Endodermal cell (in vitro differentiated cells): ENCODE results near the gene KPRP. TPM values are rescaled to one million over a fixed set of nuclear protein-coding genes. Genes with fewer than 3 reads are reported as not detected.

Experiments
- DNase-seq: peaks from one replicate; pipeline ENCODE4 v3.0.0-alpha.2; 2017
- H3K27ac ChIP-seq: 2 replicates; pipeline ENCODE4 v1.5.1; 2013; ENCODE audit warnings: mild to moderate bottlenecking, low read depth, low read length, moderate library complexity
- H3K27me3 ChIP-seq: 2 replicates; pipeline ENCODE4 v1.6.1; 2013; ENCODE audit warnings: mild to moderate bottlenecking, low read length, moderate library complexity; ENCODE audit not compliant: insufficient read depth, control insufficient read depth, poor library complexity, severe bottlenecking
- H3K36me3 ChIP-seq: 2 replicates; pipeline ENCODE4 v1.7.0; 2013; ENCODE audit warnings: mild to moderate bottlenecking, low read length, moderate library complexity; ENCODE audit not compliant: control insufficient read depth, insufficient read depth
- H3K4me1 ChIP-seq: one replicate; pipeline ENCODE4 v1.7.0; 2013; ENCODE audit warnings: low read length; ENCODE audit not compliant: control insufficient read depth, insufficient read depth
- H3K4me3 ChIP-seq: 2 replicates; pipeline ENCODE4 v1.5.1; 2013; ENCODE audit warnings: mild to moderate bottlenecking, low read length, moderate library complexity
- H3K9ac ChIP-seq: 2 replicates; pipeline ENCODE4 v1.6.1; 2013; ENCODE audit warnings: mild to moderate bottlenecking, low read length, moderate library complexity; ENCODE audit not compliant: poor library complexity, severe bottlenecking; ENCODE audit errors: extremely low read depth
- H3K9me3 ChIP-seq: 2 replicates; pipeline ENCODE4 v1.6.1; 2013; ENCODE audit warnings: mild to moderate bottlenecking, low read length, moderate library complexity; ENCODE audit not compliant: control insufficient read depth
- H3K27ac Mint-ChIP-seq: 2 replicates; pipeline ENCODE4 v1.8.0; 2020; ENCODE audit warnings: mixed read lengths
- H3K27me3 Mint-ChIP-seq: 2 replicates; pipeline ENCODE4 v1.8.0; 2021; ENCODE audit warnings: mild to moderate bottlenecking, mixed read lengths; ENCODE audit not compliant: insufficient read depth
- H3K36me3 Mint-ChIP-seq: 2 replicates; pipeline ENCODE4 v1.8.0; 2020; ENCODE audit warnings: low read depth, mixed read lengths
- H3K4me1 Mint-ChIP-seq: 2 replicates; pipeline ENCODE4 v1.8.0; 2020; ENCODE audit warnings: mixed read lengths
- H3K4me3 Mint-ChIP-seq: 2 replicates; pipeline ENCODE4 v1.8.0; 2020; ENCODE audit warnings: mild to moderate bottlenecking, moderate library complexity, mixed read lengths
- H3K9me3 Mint-ChIP-seq: 2 replicates; pipeline ENCODE4 v1.8.0; 2020; ENCODE audit warnings: mild to moderate bottlenecking, mixed read lengths
- WGBS, 2 experiments: methylation state at CpG; one replicate each; pipeline versions ENCODE4 v1.1.5 to v1.1.7; 2013; ENCODE audit warnings: missing lambda C conversion rate in 2 of 2, mixed read lengths in 1 of 2; ENCODE audit not compliant: insufficient coverage in 1 of 2, insufficient read length in 1 of 2; 5-methylcytosine and 5-hydroxymethylcytosine counted together
- total RNA-seq, 2 donors: library from RNA; stranded (reverse); fragmentation: NEBNext Ultra II Directional in 1 of 2; extraction: Animal tissue kit (Norgen Biotek cat#: 25700) in 1 of 2; gene quantifications; 2 replicates in 1 of 2; 3 replicates in 1 of 2; pipeline ENCODE4 v1.2.1, GENCODE V29; 2021
- TF ChIP-seq, protein P1 (sequence below): fragments of 200-600 bp; sonication (generic); conservative IDR thresholded peaks from 2 replicates; pipeline ENCODE4 v1.5.0; 2021; ENCODE audit warnings: antibody characterized with exemption, mild to moderate bottlenecking

Gene KPRP
- total RNA-seq, 2 donors from 2014 or later: not detected

DNA sequence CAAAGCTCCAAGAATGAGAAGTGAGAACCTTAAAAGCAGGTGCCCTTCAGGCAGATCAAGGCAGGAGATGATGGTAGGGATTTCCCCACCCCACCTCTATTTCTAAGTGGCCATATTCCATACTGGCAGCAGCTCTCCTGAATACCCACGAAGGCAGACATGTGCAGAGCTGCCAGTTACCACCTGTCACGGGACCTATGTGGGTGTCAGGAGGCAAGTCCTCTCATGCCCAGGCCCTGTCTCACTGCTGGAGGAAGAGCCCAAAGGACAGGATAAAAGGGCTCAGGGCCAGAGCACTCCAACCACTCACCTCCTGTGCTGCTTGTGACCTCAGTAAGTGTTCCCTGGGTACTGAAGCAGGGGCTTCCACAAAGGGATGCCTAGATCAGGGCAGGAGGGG lies 53.2 kb downstream of the KPRP start:
- H3K27me3 ChIP-seq: no peaks in the 10 kb centered on the region
- TF ChIP-seq, protein P1, sequence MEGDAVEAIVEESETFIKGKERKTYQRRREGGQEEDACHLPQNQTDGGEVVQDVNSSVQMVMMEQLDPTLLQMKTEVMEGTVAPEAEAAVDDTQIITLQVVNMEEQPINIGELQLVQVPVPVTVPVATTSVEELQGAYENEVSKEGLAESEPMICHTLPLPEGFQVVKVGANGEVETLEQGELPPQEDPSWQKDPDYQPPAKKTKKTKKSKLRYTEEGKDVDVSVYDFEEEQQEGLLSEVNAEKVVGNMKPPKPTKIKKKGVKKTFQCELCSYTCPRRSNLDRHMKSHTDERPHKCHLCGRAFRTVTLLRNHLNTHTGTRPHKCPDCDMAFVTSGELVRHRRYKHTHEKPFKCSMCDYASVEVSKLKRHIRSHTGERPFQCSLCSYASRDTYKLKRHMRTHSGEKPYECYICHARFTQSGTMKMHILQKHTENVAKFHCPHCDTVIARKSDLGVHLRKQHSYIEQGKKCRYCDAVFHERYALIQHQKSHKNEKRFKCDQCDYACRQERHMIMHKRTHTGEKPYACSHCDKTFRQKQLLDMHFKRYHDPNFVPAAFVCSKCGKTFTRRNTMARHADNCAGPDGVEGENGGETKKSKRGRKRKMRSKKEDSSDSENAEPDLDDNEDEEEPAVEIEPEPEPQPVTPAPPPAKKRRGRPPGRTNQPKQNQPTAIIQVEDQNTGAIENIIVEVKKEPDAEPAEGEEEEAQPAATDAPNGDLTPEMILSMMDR: no peak
- H3K4me1 ChIP-seq: no peaks in the 10 kb centered on the region
- no peak overlapping the region for H3K27ac ChIP-seq
- Mint-ChIP-seq H3K9me3 (peaks cover 80% of the 10 kb centered on the region), H3K4me3 (no peak overlapping the region), H3K27ac (no peak overlapping the region), H3K27me3 (no peaks in the 10 kb centered on the region), H3K4me1 (no peaks in the 10 kb centered on the region), H3K36me3 (no peaks in the 10 kb centered on the region)
- no peak overlapping the region for H3K9ac ChIP-seq
- 45% methylated on average over 2 of the region's 2 CpGs; no CpG with 5 or more reads in 1 of the 2 experiments for WGBS, 2 experiments
- peaks cover 72% of the 10 kb centered on the region for H3K9me3 ChIP-seq
- no peaks in the 10 kb centered on the region for H3K36me3 ChIP-seq
- H3K4me3 ChIP-seq: no peak overlapping the region
- DNase-seq: no peak

Other genes with a start within 250 kb of the KPRP start
- gene LCE5A, start 247.2 kb upstream of the KPRP start, total RNA-seq: not detected
- gene CRCT1, start 243.5 kb upstream of the KPRP start, total RNA-seq: not detected
- not detected for gene LCE3E, start 191.2 kb upstream of the KPRP start, total RNA-seq
- not detected for gene LCE3D, start 177.5 kb upstream of the KPRP start, total RNA-seq
- not detected for gene LCE3C, start 157.8 kb upstream of the KPRP start, total RNA-seq
- not detected for gene LCE3B, start 144.2 kb upstream of the KPRP start, total RNA-seq
- not detected for gene LCE3A, start 134.9 kb upstream of the KPRP start, total RNA-seq
- gene LCE2D, start 94.6 kb upstream of the KPRP start, total RNA-seq: not detected
- gene LCE2C, start 82.7 kb upstream of the KPRP start, total RNA-seq: not detected
- not detected for gene LCE2B, start 71.9 kb upstream of the KPRP start, total RNA-seq
- not detected for gene LCE2A, start 59.7 kb upstream of the KPRP start, total RNA-seq
- not detected for gene LCE4A, start 49.9 kb upstream of the KPRP start, total RNA-seq
- gene LCE1F, start 17.1 kb downstream of the KPRP start, total RNA-seq: not detected
- gene LCE1E, start 28.2 kb downstream of the KPRP start, total RNA-seq: not detected
- not detected for gene LCE1D, start 38.7 kb downstream of the KPRP start, total RNA-seq
- not detected for gene LCE1C, start 48.6 kb downstream of the KPRP start, total RNA-seq
- gene LCE1B, start 53.9 kb downstream of the KPRP start, total RNA-seq: not detected
- not detected for gene LCE1A, start 69.4 kb downstream of the KPRP start, total RNA-seq
- not detected for gene LCE6A, start 84.8 kb downstream of the KPRP start, total RNA-seq
- gene LCE7A, start 102.0 kb downstream of the KPRP start, total RNA-seq: not detected
- not detected for gene SMCP, start 120.3 kb downstream of the KPRP start, total RNA-seq
- gene IVL, start 150.5 kb downstream of the KPRP start, total RNA-seq: not detected
- not detected for gene SPRR5, start 189.2 kb downstream of the KPRP start, total RNA-seq
- gene SPRR4, start 212.6 kb downstream of the KPRP start, total RNA-seq: not detected
- not detected for gene SPRR1A, start 226.1 kb downstream of the KPRP start, total RNA-seq
- gene SPRR3, start 243.7 kb downstream of the KPRP start, total RNA-seq: not detected